Activated B cell treated with CpG ODN at 0.5 μM for 24 hours (primary cell): ENCODE data around the gene SRGAP1. TPM values are rescaled to one million over a fixed set of nuclear protein-coding genes. Genes with fewer than 3 reads are reported as not detected.
"Not testable (repeated sequence)": the region's sequence is repeated elsewhere in the genome, so short reads cannot be mapped to it uniquely, and the experiment has no call there.

ENCODE experiments used
- ATAC-seq: fragments of 200-7000 bp; cut with Tn5 transposase; one replicate; pipeline ENCODE4 v1.10.0; 2021; ENCODE audit warnings: low read depth, mild to moderate bottlenecking, moderate library complexity
- CTCF ChIA-PET: fragments of 350-600 bp; sonication (Branson Sonifier 250); formaldehyde crosslinking; loops from one replicate; lab custom pipeline; 2021; ENCODE audit warnings: antibody characterized with exemption; lab: Charles Lee
- POLR2A ChIA-PET: fragments of 350-600 bp; sonication (Branson Sonifier 250); formaldehyde crosslinking; loops from one replicate; lab custom pipeline; 2021; ENCODE audit warnings: antibody characterized with exemption; lab: Charles Lee
- DNase-seq: peaks from one replicate; pipeline ENCODE4 v3.0.0; 2022
- H3K27ac Mint-ChIP-seq: one replicate; pipeline ENCODE4 v1.8.0; 2020; ENCODE audit warnings: mixed read lengths
- H3K27me3 Mint-ChIP-seq: one replicate; pipeline ENCODE4 v1.8.0; 2021; ENCODE audit warnings: mixed read lengths
- H3K36me3 Mint-ChIP-seq: one replicate; pipeline ENCODE4 v1.8.0; 2021; ENCODE audit warnings: low read depth, mixed read lengths
- H3K4me1 Mint-ChIP-seq: one replicate; pipeline ENCODE4 v1.8.0; 2021; ENCODE audit warnings: mixed read lengths
- H3K4me3 Mint-ChIP-seq: one replicate; pipeline ENCODE4 v1.8.0; 2020; ENCODE audit warnings: mild to moderate bottlenecking, mixed read lengths
- H3K9me3 Mint-ChIP-seq: one replicate; pipeline ENCODE4 v1.8.0; 2020; ENCODE audit warnings: mixed read lengths
- CTCF ChIP-seq: fragments of 200-600 bp; IDR thresholded peaks from one replicate; pipeline ENCODE4 v1.8.0; 2022; ENCODE audit warnings: antibody characterized with exemption, mild to moderate bottlenecking
- intact Hi-C: fragments of 100-400 bp; cut with micrococcal nuclease; formaldehyde crosslinking; loops from one replicate; pipeline ENCODE4 v1.15.1; 2024
- total RNA-seq: library from RNA; stranded (reverse); gene quantifications from 2 replicates; pipeline ENCODE4 v1.2.3, GENCODE V29; 2022

The SRGAP1 gene
- total RNA-seq, 1 donor from 2014 or later: 1.1 TPM

GRCh38 chr12:63836046-63836445 lies 8.5 kb upstream of the SRGAP1 start:
- intact Hi-C loops: no loop called here
- CTCF ChIA-PET: interaction anchor here (0.7 kb wide), 1 partner anchor 16 kb away, joined by 3 read pairs; no protein-coding TSS in a partner anchor
- no peak overlapping the region for H3K4me3 Mint-ChIP-seq
- H3K9me3 Mint-ChIP-seq: no peaks in the 10 kb centered on the region
- no peak for TF ChIP-seq CTCF
- POLR2A ChIA-PET: no interaction called here
- no peaks in the 10 kb centered on the region for H3K36me3 Mint-ChIP-seq
- no peaks in the 10 kb centered on the region for H3K4me1 Mint-ChIP-seq
- no peak overlapping the region for H3K27ac Mint-ChIP-seq
- no peak for DNase-seq
- no peak for ATAC-seq
- peaks cover 7% of the 10 kb centered on the region for H3K27me3 Mint-ChIP-seq

- POLR2A ChIA-PET: no interaction called here
These were observed 7.6 kb upstream of the SRGAP1 start for GRCh38 chr12:63836936-63837335.

GRCh38 chr12:63838411-63838810 lies 6.1 kb upstream of the SRGAP1 start:
- no peak for TF ChIP-seq CTCF
- no peaks in the 10 kb centered on the region for H3K36me3 Mint-ChIP-seq
- ATAC-seq (no peak), DNase-seq (no peak)
- peaks cover 3% of the 10 kb centered on the region for H3K4me1 Mint-ChIP-seq
- H3K27ac Mint-ChIP-seq: no peak overlapping the region
- H3K27me3 Mint-ChIP-seq: peaks cover 8% of the 10 kb centered on the region
- ChIA-PET POLR2A (no interaction called here), CTCF (interaction anchor here (0.7 kb wide), 1 partner anchor 1072 kb away, joined by 3 read pairs; no protein-coding TSS in a partner anchor)
- H3K9me3 Mint-ChIP-seq: no peaks in the 10 kb centered on the region
- no peak overlapping the region for H3K4me3 Mint-ChIP-seq
- intact Hi-C loops: no loop called here

More at GRCh38 chr12:63836936-63837335, 7.6 kb upstream of the SRGAP1 start:
- ATAC-seq (no peak), DNase-seq (no peak)
- CTCF ChIA-PET: interaction anchor here (0.7 kb wide), 1 partner anchor 17 kb away, joined by 3 read pairs; no protein-coding TSS in a partner anchor
- no peak overlapping the region for H3K27ac Mint-ChIP-seq
- no peak overlapping the region for H3K4me3 Mint-ChIP-seq
- no peaks in the 10 kb centered on the region for H3K36me3 Mint-ChIP-seq
- no peaks in the 10 kb centered on the region for H3K9me3 Mint-ChIP-seq
- intact Hi-C loops: no loop called here
- TF ChIP-seq CTCF: no peak
- H3K27me3 Mint-ChIP-seq: peaks cover 7% of the 10 kb centered on the region
- H3K4me1 Mint-ChIP-seq: no peaks in the 10 kb centered on the region

- peaks cover 2% of the 10 kb centered on the region for H3K36me3 Mint-ChIP-seq
- no peak overlapping the region for H3K4me3 Mint-ChIP-seq
- H3K27me3 Mint-ChIP-seq: peaks cover 16% of the 10 kb centered on the region
- ChIA-PET CTCF (no interaction called here), POLR2A (no interaction called here)
- DNase-seq (no peak), ATAC-seq (no peak)
- H3K27ac Mint-ChIP-seq: no peak overlapping the region
- no peak for TF ChIP-seq CTCF
- H3K9me3 Mint-ChIP-seq: no peaks in the 10 kb centered on the region
- H3K4me1 Mint-ChIP-seq: peaks cover 9% of the 10 kb centered on the region
- intact Hi-C loops: no loop called here
These were observed 3.5 kb upstream of the SRGAP1 start for GRCh38 chr12:63841011-63841410.

GRCh38 chr12:63841571-63841970 lies 2.9 kb upstream of the SRGAP1 start:
- Mint-ChIP-seq H3K4me3 (peak overlapping the region; percentile 29), H3K27ac (no peak overlapping the region), H3K4me1 (peaks cover 9% of the 10 kb centered on the region), H3K36me3 (peaks cover 2% of the 10 kb centered on the region), H3K9me3 (no peaks in the 10 kb centered on the region), H3K27me3 (peaks cover 19% of the 10 kb centered on the region)
- DNase-seq (no peak), ATAC-seq (no peak)
- ChIA-PET POLR2A (no interaction called here), CTCF (no interaction called here)
- intact Hi-C loops: no loop called here
- TF ChIP-seq CTCF: no peak

- Mint-ChIP-seq H3K27me3 (peaks cover 20% of the 10 kb centered on the region), H3K4me3 (peak overlapping the region; percentile 57)
- CTCF ChIA-PET: interaction anchor here (3.1 kb wide), 1 partner anchor 414 kb away, joined by 14 read pairs; no protein-coding TSS in a partner anchor
- H3K27ac Mint-ChIP-seq, H3K9me3 Mint-ChIP-seq, H3K36me3 Mint-ChIP-seq, DNase-seq, POLR2A ChIA-PET, H3K4me1 Mint-ChIP-seq, ATAC-seq: not testable (repeated sequence)
- intact Hi-C loops: loop anchor here (1.0 kb wide), 2 partner anchors 62 to 562 kb away; partner anchors contain the start of gene XPOT
These were observed 1.8 kb upstream of the SRGAP1 start for GRCh38 chr12:63842750-63843149.
